A673 (cell line): ENCODE data around the gene BICD2. TPM values are rescaled to one million over a fixed set of nuclear protein-coding genes. Genes with fewer than 3 reads are reported as not detected.

Source experiments
- BruUV-seq: library from RNA; stranded (reverse); fragments of 400-500 nt; replicated peaks from 2 replicates; lab custom pipeline; 2021; lab: Mats Ljungman, UMichigan
- CTCF ChIA-PET: fragments of 300-600 bp; sonication (Branson Sonifier 250); formaldehyde crosslinking; loops from one replicate; lab custom pipeline; 2022; ENCODE audit warnings: antibody characterized with exemption; lab: Charles Lee
- POLR2A ChIA-PET: fragments of 300-600 bp; sonication (Branson Sonifier 250); formaldehyde crosslinking; loops from one replicate; lab custom pipeline; 2022; ENCODE audit warnings: antibody characterized with exemption; ENCODE audit not compliant: low non-redundant PET; lab: Charles Lee
- DNase-seq: peaks from one replicate; pipeline ENCODE4 v3.0.0-alpha.2; 2015; ENCODE audit warnings: low spot score
- H3K27ac ChIP-seq: fragments of 200-600 bp; sonication (generic); 2 replicates; pipeline ENCODE4 v1.5.1; 2016; ENCODE audit warnings: mixed run types, low read depth, mild to moderate bottlenecking, mixed read lengths, antibody characterized with exemption, low read length; ENCODE audit not compliant: poor library complexity, severe bottlenecking
- H3K27me3 ChIP-seq: fragments of 200-600 bp; sonication (generic); replicated peaks from 2 replicates; pipeline ENCODE4 v1.6.1; 2017; ENCODE audit warnings: mixed run types, low read depth, mild to moderate bottlenecking, mixed read lengths, antibody characterized with exemption, low read length; ENCODE audit not compliant: insufficient read depth, poor library complexity
- H3K36me3 ChIP-seq: fragments of 200-600 bp; sonication (generic); 2 replicates; pipeline ENCODE4 v1.6.1; 2016; ENCODE audit warnings: mixed run types, mild to moderate bottlenecking, mixed read lengths, antibody characterized with exemption, low read length; ENCODE audit not compliant: insufficient read depth, poor library complexity, severe bottlenecking
- H3K4me1 ChIP-seq: fragments of 200-600 bp; sonication (generic); 2 replicates; pipeline ENCODE4 v1.6.1; 2017; ENCODE audit warnings: mixed run types, mild to moderate bottlenecking, mixed read lengths, antibody characterized with exemption, low read length; ENCODE audit not compliant: insufficient read depth, poor library complexity, severe bottlenecking
- H3K4me3 ChIP-seq: fragments of 200-600 bp; sonication (generic); 2 replicates; pipeline ENCODE4 v1.5.1; 2016; ENCODE audit warnings: low read depth, mixed run types, mild to moderate bottlenecking, mixed read lengths, low read length; ENCODE audit not compliant: poor library complexity, severe bottlenecking
- H3K9me3 ChIP-seq: fragments of 200-600 bp; sonication (generic); 2 replicates; pipeline ENCODE4 v1.6.1; 2016; ENCODE audit warnings: mixed run types, low read depth, mild to moderate bottlenecking, mixed read lengths, antibody characterized with exemption, low read length; ENCODE audit not compliant: poor library complexity, severe bottlenecking
- EZH2 ChIP-seq: fragments of 200-600 bp; sonication (generic); IDR thresholded peaks from 2 replicates; pipeline ENCODE4 v1.6.1; 2017; ENCODE audit warnings: borderline replicate concordance, low read depth, mild to moderate bottlenecking, mixed read lengths, antibody characterized with exemption, low read length; ENCODE audit not compliant: poor library complexity, severe bottlenecking
- intact Hi-C: fragments of 100-400 bp; cut with micrococcal nuclease; formaldehyde crosslinking; loops from one replicate; pipeline ENCODE4 v1.10.0; 2022; ENCODE audit not compliant: unreplicated experiment
- total RNA-seq: library from RNA; stranded (reverse); gene quantifications from 2 replicates; pipeline ENCODE4 v1.2.3, GENCODE V29; 2021
- TF ChIP-seq, protein P1 (sequence below): fragments of 300-800, 200-600 bp; sonication (generic); conservative IDR thresholded peaks from 2 replicates; pipeline ENCODE4 v1.5.1; 2017; ENCODE audit warnings: low read depth, mild to moderate bottlenecking, antibody characterized with exemption, low read length, moderate library complexity, mixed read lengths

BICD2 gene
- total RNA-seq, 1 experiment from 2014 or later: 47.8 TPM

DNA sequence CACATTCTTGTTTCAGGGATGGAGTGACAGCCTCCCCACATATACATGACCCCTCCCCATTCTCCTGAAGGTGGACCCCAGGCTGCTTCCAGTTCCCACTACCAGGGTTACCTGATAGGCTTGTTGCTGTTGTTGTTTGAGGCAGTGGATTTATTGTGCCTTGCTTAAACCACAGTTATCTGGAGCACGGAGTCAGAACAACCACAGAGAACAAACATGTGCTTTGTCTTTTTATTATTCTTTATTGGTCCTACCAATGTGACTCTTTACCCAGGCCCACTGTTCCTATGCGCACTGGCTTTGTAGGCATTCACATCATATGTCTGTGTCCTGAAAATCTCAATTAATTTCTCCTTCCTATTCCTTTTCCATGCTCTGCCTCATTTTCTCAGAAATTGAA lies 53.5 kb downstream of the BICD2 start:
- Histone ChIP-seq H3K36me3 (peaks cover 37% of the 10 kb centered on the region), H3K4me1 (peaks cover 5% of the 10 kb centered on the region), H3K27me3 (no peaks in the 10 kb centered on the region), H3K27ac (no peak overlapping the region), H3K4me3 (no peak overlapping the region), H3K9me3 (no peaks in the 10 kb centered on the region)
- no TSS peak for BruUV-seq
- ChIA-PET POLR2A (no interaction called here), CTCF (no interaction called here)
- no peak for DNase-seq
- no peak for TF ChIP-seq EZH2
- TF ChIP-seq, protein P1, sequence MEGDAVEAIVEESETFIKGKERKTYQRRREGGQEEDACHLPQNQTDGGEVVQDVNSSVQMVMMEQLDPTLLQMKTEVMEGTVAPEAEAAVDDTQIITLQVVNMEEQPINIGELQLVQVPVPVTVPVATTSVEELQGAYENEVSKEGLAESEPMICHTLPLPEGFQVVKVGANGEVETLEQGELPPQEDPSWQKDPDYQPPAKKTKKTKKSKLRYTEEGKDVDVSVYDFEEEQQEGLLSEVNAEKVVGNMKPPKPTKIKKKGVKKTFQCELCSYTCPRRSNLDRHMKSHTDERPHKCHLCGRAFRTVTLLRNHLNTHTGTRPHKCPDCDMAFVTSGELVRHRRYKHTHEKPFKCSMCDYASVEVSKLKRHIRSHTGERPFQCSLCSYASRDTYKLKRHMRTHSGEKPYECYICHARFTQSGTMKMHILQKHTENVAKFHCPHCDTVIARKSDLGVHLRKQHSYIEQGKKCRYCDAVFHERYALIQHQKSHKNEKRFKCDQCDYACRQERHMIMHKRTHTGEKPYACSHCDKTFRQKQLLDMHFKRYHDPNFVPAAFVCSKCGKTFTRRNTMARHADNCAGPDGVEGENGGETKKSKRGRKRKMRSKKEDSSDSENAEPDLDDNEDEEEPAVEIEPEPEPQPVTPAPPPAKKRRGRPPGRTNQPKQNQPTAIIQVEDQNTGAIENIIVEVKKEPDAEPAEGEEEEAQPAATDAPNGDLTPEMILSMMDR: no peak
- intact Hi-C loops: no loop called here

DNA sequence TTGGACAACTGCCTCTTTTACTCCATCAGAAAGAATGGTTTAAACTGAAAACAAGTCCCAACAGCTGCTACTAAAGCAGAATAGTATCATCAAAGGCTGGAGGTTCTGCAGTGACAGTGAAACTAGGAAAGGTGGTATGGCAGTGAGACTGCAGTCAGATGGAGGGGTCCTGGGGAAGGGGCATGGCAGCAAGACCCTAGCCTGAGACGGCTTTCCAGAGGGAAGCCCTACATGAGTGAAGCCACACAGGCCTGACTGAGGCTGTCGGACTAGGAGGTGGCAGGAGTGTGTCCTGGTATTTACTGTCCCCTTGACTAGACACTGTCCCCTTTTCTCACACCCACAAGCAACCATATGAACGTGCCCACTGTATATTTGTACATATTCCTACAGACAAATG lies 54.3 kb downstream of the BICD2 start:
- no peak for DNase-seq
- BruUV-seq: no TSS peak
- Histone ChIP-seq H3K4me3 (no peak overlapping the region), H3K27ac (no peak overlapping the region), H3K4me1 (peaks cover 5% of the 10 kb centered on the region), H3K27me3 (no peaks in the 10 kb centered on the region), H3K9me3 (no peaks in the 10 kb centered on the region), H3K36me3 (peaks cover 29% of the 10 kb centered on the region)
- TF ChIP-seq, protein P1: no peak
- TF ChIP-seq EZH2: no peak
- POLR2A ChIA-PET: no interaction called here
- intact Hi-C loops: no loop called here
- CTCF ChIA-PET: no interaction called here

- no peak for DNase-seq
- H3K36me3 ChIP-seq: peaks cover 25% of the 10 kb centered on the region
Measured at GRCh38 chr9:92709954-92710353, 54.7 kb downstream of the BICD2 start.

More at GRCh38 chr9:92709954-92710353, 54.7 kb downstream of the BICD2 start:
- intact Hi-C loops: no loop called here
- CTCF ChIA-PET: no interaction called here
- H3K4me3 ChIP-seq: no peak overlapping the region
- H3K9me3 ChIP-seq: no peaks in the 10 kb centered on the region
- POLR2A ChIA-PET: no interaction called here
- no peaks in the 10 kb centered on the region for H3K27me3 ChIP-seq
- H3K27ac ChIP-seq: no peak overlapping the region
- no peak for TF ChIP-seq EZH2
- TF ChIP-seq, protein P1: no peak
- peaks cover 5% of the 10 kb centered on the region for H3K4me1 ChIP-seq
- BruUV-seq: no TSS peak
